Upper lobe of left lung (tissue), 4 donors: ENCODE results near the gene MAPKBP1.

Source experiments
- POLR2AphosphoS5 ChIP-seq, 2 donors: sonication (generic); formaldehyde crosslinking; IDR thresholded peaks; one replicate each; pipeline ENCODE4 v1.5.1; 2017; ENCODE audit warnings: antibody characterized with exemption in 2 of 2
- TF ChIP-seq, protein P1 (sequence below), 6 experiments: fragments of 450-650 bp in 4 of 6; fragments of 200-600 bp in 2 of 6; sonication (generic) in 2 of 6; IDR thresholded peaks; one replicate each; pipeline ENCODE4 v1.5.1; 2016 to 2019; ENCODE audit warnings: antibody characterized with exemption in 6 of 6

DNA sequence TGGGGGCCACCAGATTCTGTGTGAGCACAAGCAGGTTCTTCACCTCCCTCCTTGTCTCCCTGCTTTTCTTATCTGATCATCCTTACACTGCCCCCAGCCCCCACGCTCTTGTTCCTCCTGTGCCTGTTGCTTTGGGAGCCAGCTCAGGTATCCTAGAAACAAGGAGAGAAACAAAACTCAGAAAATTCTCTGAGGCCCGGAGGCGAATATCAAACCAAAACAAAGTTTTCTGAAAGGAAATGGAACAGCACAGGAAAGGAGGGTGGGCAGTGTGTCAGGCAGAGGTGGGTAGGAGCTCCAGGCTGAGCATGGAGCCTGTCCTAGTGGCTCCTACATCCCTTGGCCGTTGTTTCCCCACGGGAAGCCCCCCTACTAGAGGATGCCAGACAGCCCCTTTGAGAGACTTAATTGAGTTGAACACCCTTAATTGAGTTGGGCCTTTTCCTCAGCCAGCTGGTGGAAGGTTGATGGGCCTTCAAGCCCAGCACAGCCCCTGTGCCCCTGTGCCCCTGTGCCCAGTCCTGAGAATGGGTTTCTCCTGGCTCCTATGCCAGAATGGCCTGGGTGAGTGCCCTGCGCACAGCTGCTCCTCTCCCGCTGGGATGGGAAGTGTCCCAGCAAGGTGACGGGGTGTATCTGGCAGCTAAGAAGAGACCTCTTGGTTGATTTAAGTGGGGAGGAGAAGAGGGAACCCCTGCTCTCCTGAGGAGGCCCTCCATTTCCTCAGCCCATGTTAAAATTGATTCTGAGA is 30.8 kb downstream of the MAPKBP1 start:
- TF ChIP-seq, protein P1, sequence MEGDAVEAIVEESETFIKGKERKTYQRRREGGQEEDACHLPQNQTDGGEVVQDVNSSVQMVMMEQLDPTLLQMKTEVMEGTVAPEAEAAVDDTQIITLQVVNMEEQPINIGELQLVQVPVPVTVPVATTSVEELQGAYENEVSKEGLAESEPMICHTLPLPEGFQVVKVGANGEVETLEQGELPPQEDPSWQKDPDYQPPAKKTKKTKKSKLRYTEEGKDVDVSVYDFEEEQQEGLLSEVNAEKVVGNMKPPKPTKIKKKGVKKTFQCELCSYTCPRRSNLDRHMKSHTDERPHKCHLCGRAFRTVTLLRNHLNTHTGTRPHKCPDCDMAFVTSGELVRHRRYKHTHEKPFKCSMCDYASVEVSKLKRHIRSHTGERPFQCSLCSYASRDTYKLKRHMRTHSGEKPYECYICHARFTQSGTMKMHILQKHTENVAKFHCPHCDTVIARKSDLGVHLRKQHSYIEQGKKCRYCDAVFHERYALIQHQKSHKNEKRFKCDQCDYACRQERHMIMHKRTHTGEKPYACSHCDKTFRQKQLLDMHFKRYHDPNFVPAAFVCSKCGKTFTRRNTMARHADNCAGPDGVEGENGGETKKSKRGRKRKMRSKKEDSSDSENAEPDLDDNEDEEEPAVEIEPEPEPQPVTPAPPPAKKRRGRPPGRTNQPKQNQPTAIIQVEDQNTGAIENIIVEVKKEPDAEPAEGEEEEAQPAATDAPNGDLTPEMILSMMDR (IDR thresholded peaks at IDR 0.05) = no peak
- TF ChIP-seq POLR2AphosphoS5 (IDR thresholded peaks at IDR 0.05) = no peak
